Measurements from ENCODE around the gene USP40.

Gene USP40

DNA sequence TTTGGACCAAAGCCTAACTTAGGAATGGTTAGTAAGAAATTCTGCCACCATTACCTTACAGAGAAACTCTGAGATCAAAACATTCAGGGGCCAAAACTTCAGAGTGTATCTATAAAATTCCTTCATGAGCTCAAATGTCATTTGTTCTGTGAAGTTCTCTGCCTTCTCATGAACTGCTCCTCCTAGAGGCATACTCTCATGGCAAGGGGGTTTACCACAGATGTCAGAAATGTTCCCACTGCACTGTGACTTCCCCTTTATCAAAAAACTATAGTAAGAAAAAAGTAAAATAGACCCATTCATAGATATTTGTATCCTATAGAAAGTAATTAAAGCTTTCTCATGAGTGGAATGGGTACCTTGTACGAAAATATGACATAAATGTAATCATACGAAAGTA lies 68.5 kb downstream of the USP40 start:
- Histone ChIP-seq H3K27ac (no peak overlapping the region), H3K9me3 (ENCODE audit: severe bottlenecking) (no peaks in the 10 kb centered on the region), H3K4me3 (ENCODE audit: low read depth, low read length) (no peak overlapping the region), H3K36me3 (no peaks in the 10 kb centered on the region; the same call in 1 of the 2 replicates), H3K27me3 (ENCODE audit: insufficient read depth, low read depth, severe bottlenecking) (no peaks in the 10 kb centered on the region)
- no peak for DNase-seq
- TF ChIP-seq CTCF (IDR thresholded peaks at IDR 0.05; ENCODE audit: low read depth, low read length), result no peak

DNA sequence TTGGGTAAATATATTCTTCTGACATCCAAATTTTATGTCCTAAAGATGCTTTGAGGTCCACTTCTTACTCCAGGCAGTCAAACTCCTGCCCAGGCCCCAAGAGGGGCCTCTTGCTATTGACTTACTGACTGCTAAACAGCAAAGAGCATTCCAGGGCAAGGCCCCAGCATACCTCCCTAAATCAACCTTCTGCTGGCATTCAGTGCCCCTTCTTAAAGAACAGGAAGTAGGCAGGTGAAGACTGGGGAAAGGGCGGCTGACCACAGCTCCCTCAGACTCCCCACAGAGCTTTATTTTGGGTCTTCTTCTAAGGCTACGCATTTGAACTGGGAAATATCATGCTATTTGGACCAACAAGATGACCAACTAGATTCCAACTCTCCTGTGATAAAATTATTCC lies 68.9 kb downstream of the USP40 start:
- Histone ChIP-seq H3K4me3 (ENCODE audit: low read depth, low read length) (no peak overlapping the region), H3K36me3 (no peaks in the 10 kb centered on the region; the same call in 1 of the 2 replicates), H3K27me3 (ENCODE audit: insufficient read depth, low read depth, severe bottlenecking) (no peaks in the 10 kb centered on the region), H3K27ac (no peak overlapping the region), H3K9me3 (ENCODE audit: severe bottlenecking) (no peaks in the 10 kb centered on the region)
- TF ChIP-seq CTCF (IDR thresholded peaks at IDR 0.05; ENCODE audit: low read depth, low read length), result no peak
- DNase-seq, result no peak

DNA sequence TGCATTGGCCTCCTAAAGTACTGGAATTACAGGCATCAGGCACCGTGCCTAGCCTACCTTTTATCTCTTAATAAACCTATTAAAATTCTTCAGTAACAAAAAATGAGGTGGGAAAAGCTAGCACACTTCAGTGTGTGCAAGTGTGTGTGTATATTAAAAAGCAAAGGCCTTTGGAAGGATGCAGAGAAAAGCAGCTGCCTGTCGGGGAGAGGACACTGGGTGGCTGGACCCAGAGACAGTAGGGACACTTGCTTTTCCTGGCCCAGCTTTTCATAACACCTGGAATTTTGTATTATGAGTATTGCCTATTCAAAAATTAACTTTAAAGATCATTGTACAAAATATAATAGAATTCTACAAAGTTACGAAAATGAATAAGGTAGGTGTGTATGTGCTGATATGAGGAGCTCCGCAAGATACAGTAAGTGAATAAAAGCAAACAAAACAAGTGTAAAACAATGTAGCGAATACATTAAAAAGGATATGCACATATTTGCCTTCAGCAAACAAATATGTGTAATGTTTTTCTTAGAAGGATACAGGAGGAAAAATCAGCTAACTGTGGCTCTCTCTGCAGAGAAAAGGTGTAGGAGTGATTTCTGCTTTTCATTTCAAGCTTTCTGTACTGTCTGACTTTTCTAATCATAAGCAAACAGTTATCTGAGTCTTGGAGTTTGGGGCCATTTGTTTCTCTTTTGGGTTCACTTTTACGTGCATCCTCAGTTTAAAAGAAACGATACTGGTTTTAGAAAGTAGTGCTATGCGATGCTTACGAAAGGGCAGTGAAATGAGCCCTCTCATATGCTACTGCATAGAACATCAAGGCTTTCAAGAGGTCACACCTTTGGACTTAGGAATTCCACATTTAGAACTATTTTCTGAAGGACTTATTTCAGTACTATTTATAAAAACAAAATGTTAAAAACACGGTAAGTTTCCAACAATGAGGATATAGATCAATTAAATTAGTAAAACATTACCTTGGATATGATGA lies 70.8 kb downstream of the USP40 start:
- TF ChIP-seq CTCF (IDR thresholded peaks at IDR 0.05; ENCODE audit: low read depth, low read length), result no peak
- Histone ChIP-seq H3K36me3 (peaks cover 3% of the 10 kb centered on the region; the same call in 1 of the 2 replicates), H3K9me3 (ENCODE audit: severe bottlenecking) (no peaks in the 10 kb centered on the region), H3K27ac (no peak overlapping the region), H3K27me3 (ENCODE audit: insufficient read depth, low read depth, severe bottlenecking) (no peaks in the 10 kb centered on the region), H3K4me3 (ENCODE audit: low read depth, low read length) (no peak overlapping the region)
- no peak for DNase-seq

DNA sequence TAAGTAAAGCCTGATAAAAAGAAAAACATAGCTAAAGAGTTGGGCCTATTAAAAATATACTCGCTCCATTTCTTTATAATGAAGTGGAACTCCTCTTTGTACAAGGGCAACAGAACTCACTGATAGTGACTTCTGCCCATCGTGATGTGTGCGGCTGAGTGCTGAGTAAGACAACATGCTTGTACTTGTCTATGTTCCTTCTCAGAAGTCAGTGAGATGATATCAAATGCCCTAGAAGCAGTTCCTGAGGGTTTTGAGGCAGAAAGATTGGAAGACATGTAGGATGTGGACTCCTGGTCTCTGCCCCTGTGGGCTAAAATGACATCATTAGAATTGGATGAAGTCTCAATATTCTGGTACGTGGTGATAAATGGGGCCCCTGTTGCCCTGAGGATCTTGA lies 73.8 kb downstream of the USP40 start:
- no peak overlapping the region for H3K27ac ChIP-seq

DNA sequence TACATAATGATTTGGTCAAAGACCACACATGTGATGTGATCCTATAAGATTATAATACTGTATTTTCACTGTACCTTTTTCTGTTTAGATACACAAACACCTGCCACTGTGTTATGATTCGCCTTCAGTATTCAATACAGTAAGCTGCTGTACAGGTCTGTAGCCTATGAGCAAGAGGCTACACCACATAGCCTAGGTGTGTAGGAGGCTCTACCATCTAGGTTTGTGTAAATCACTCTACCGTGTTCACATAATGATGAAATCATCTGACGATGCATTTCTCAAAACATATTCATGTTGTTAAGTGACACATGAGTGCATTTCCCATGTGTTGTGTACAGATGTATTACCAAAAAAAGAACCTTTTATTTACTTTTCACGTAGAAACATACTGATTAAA lies 74.5 kb downstream of the USP40 start:
- 0 out of 2 replicates have a peak, but pooled peaks cover 3% of the 10 kb centered on the region for H3K36me3 ChIP-seq
- H3K27me3 ChIP-seq (ENCODE audit: insufficient read depth, low read depth, severe bottlenecking), result no peaks in the 10 kb centered on the region
- no peak overlapping the region for H3K27ac ChIP-seq
- H3K4me3 ChIP-seq (ENCODE audit: low read depth, low read length), result no peak overlapping the region
- no peak for TF ChIP-seq CTCF (IDR thresholded peaks at IDR 0.05; ENCODE audit: low read depth, low read length)
- no peak for DNase-seq
- no peaks in the 10 kb centered on the region for H3K9me3 ChIP-seq (ENCODE audit: severe bottlenecking)

More for the DNA sequence above, 73.8 kb downstream of the USP40 start:
- no peak for TF ChIP-seq CTCF (IDR thresholded peaks at IDR 0.05; ENCODE audit: low read depth, low read length)
- Histone ChIP-seq H3K36me3 (0 out of 2 replicates have a peak, but pooled peaks cover 3% of the 10 kb centered on the region), H3K4me3 (ENCODE audit: low read depth, low read length) (no peak overlapping the region), H3K9me3 (ENCODE audit: severe bottlenecking) (no peaks in the 10 kb centered on the region), H3K27me3 (ENCODE audit: insufficient read depth, low read depth, severe bottlenecking) (no peaks in the 10 kb centered on the region)
- DNase-seq, result no peak

Data from WERI-Rb-1 (cell line).